Osteocyte (in vitro differentiated cells): Measurements from ENCODE around the gene EXOC3L2. TPM values are rescaled to one million over a fixed set of nuclear protein-coding genes. Genes with fewer than 3 reads are reported as not detected.
A peak's percentile ranks its signal among the peaks of the same experiment; 100 is the strongest.

Experiments
- DNase-seq: peaks from one replicate; pipeline ENCODE4 v3.0.0; 2021; ENCODE audit warnings: mixed read lengths; ENCODE audit not compliant: unreplicated experiment; ENCODE audit errors: extremely low spot score
- H3K27ac Mint-ChIP-seq: one replicate; pipeline ENCODE4 v1.8.0; 2021; ENCODE audit warnings: mild to moderate bottlenecking, mixed read lengths; ENCODE audit not compliant: unreplicated experiment
- H3K27me3 Mint-ChIP-seq: one replicate; pipeline ENCODE4 v1.8.0; 2021; ENCODE audit warnings: mixed read lengths; ENCODE audit not compliant: unreplicated experiment
- H3K36me3 Mint-ChIP-seq: one replicate; pipeline ENCODE4 v1.8.0; 2021; ENCODE audit warnings: mixed read lengths; ENCODE audit not compliant: unreplicated experiment
- H3K4me1 Mint-ChIP-seq: one replicate; pipeline ENCODE4 v1.8.0; 2021; ENCODE audit warnings: mixed read lengths; ENCODE audit not compliant: unreplicated experiment
- H3K4me3 Mint-ChIP-seq: one replicate; pipeline ENCODE4 v1.8.0; 2021; ENCODE audit warnings: mild to moderate bottlenecking, moderate library complexity, mixed read lengths; ENCODE audit not compliant: unreplicated experiment
- H3K9me3 Mint-ChIP-seq: one replicate; pipeline ENCODE4 v1.8.0; 2021; ENCODE audit warnings: mixed read lengths; ENCODE audit not compliant: unreplicated experiment
- total RNA-seq: library from RNA; stranded (reverse); gene quantifications from 2 replicates; pipeline ENCODE4 v1.2.1, GENCODE V29; 2021
- TF ChIP-seq, protein P1 (sequence below): fragments of 200-600 bp; sonication (generic); IDR thresholded peaks from 2 replicates; pipeline ENCODE4 v1.5.0; 2021; ENCODE audit warnings: antibody characterized with exemption, mild to moderate bottlenecking, moderate library complexity

Gene EXOC3L2
- total RNA-seq, 1 donor from 2014 or later = 11.1 TPM

DNA sequence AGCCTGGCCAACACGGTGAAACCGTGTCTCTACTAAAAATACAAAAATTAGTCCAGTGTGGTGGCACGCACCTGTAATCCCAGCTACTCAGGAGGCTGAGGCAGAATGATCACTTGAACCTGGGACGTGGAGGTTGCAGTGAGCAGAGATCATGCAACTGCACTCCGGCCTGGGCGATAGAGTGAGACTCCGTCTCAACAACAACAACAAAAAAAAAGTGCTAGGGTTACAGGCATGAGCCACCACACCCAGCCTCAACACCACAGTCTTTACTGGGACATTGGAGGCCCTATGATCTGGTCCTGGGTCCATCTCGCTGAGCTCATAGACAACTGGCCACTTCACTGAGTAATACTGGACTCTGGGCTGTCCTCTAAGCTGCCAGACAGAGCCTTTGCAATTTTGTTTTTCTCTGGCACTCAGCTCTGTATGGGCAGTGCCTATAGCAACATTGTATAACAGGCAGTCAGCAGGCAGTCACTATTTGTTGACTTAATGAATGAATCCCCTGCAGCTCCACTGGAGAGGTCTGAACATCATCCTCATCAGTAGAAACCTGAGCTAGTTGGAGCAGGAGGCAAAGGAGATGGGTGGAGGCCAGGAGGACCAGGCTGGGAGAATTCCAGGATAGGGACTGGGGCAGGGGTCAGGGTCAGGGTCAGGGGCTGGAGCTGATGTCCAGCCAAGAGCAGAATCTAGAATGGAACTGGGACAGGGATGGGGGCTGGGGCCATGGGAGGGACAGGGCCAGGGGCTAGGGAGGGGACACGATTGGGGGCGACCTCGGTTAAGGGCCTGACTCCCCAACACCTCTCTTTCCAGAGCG is 58.5 kb downstream of the EXOC3L2 start:
- TF ChIP-seq, protein P1, sequence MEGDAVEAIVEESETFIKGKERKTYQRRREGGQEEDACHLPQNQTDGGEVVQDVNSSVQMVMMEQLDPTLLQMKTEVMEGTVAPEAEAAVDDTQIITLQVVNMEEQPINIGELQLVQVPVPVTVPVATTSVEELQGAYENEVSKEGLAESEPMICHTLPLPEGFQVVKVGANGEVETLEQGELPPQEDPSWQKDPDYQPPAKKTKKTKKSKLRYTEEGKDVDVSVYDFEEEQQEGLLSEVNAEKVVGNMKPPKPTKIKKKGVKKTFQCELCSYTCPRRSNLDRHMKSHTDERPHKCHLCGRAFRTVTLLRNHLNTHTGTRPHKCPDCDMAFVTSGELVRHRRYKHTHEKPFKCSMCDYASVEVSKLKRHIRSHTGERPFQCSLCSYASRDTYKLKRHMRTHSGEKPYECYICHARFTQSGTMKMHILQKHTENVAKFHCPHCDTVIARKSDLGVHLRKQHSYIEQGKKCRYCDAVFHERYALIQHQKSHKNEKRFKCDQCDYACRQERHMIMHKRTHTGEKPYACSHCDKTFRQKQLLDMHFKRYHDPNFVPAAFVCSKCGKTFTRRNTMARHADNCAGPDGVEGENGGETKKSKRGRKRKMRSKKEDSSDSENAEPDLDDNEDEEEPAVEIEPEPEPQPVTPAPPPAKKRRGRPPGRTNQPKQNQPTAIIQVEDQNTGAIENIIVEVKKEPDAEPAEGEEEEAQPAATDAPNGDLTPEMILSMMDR = no peak
- Mint-ChIP-seq H3K36me3 (peaks cover 14% of the 10 kb centered on the region), H3K27ac (peak overlapping the region; percentile 74), H3K27me3 (no peaks in the 10 kb centered on the region), H3K4me1 (peaks cover 13% of the 10 kb centered on the region), H3K9me3 (peaks cover 5% of the 10 kb centered on the region), H3K4me3 (no peak overlapping the region)
- DNase-seq = no peak

DNA sequence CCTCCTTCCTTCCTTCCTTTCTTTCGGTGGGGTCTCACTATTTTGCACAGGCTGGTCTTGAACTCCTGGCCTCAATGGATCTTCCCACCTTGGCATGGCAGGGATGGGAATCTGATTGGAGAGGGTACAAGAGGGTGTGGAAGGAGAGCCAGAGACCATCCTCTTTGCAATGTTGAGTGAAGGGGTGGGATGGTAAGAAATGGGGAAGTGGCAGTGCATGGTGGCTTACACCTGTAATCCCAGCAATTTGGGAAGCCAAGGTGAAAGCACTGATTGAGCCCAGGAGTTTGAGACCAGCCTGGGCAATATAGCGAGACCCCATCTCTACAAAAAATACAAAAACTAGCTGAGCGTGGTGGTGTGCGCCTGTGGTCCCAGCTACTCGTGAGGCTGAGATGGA is 61.1 kb downstream of the EXOC3L2 start:
- Mint-ChIP-seq H3K9me3 (no peaks in the 10 kb centered on the region), H3K4me3 (no peak overlapping the region), H3K27ac (no peak overlapping the region), H3K27me3 (no peaks in the 10 kb centered on the region), H3K36me3 (peaks cover 4% of the 10 kb centered on the region), H3K4me1 (peaks cover 32% of the 10 kb centered on the region)
- TF ChIP-seq, protein P1 = no peak
- DNase-seq = no peak

DNA sequence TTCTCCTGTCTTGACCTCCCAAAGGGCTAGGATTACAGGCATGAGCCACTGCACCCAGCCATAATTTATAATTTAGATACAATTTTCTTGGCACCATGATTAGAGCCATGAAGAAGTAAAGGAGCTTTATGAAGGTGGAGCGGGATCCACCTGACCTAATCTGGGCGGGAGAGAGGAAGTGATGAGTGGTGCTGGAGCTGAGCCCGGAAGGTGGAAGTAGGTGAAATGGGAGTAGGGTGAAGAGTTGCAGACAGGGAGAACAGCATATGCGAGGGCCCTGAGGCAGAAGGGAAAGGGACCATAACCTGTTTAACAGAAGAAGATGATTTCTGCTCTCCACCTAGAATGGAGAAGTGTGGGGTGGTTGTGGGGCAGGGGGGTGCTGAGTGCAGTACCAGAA is 62.4 kb downstream of the EXOC3L2 start:
- no peaks in the 10 kb centered on the region for H3K9me3 Mint-ChIP-seq
- no peaks in the 10 kb centered on the region for H3K27me3 Mint-ChIP-seq
- TF ChIP-seq, protein P1 = no peak
- peaks cover 35% of the 10 kb centered on the region for H3K4me1 Mint-ChIP-seq
- DNase-seq = no peak
- no peak overlapping the region for H3K4me3 Mint-ChIP-seq
- H3K27ac Mint-ChIP-seq = peak overlapping the region; percentile 40
- peaks cover 4% of the 10 kb centered on the region for H3K36me3 Mint-ChIP-seq

DNA sequence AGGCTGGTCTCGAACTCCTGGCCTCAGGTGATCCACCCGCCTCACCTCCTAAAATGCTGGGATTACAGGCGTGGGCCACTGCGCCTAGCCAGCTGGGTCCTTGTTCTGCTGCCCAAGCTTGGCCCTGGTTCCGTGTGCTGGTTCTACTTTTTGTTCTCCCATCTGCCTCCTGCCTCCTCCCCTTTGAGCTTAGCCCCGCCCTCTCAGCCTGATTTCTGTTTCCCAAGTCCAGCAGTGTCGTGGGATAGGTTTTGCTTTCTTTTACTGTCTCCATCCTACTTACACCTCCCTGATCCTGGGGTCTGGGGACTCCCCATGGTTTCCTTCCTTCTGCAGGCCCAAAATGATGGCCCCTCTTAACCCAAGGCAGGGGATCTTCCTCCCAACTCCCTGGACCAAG is 64.3 kb downstream of the EXOC3L2 start:
- Mint-ChIP-seq H3K36me3 (peaks cover 4% of the 10 kb centered on the region), H3K4me3 (peak overlapping the region; percentile 73), H3K4me1 (peaks cover 30% of the 10 kb centered on the region), H3K27me3 (no peaks in the 10 kb centered on the region), H3K9me3 (no peaks in the 10 kb centered on the region), H3K27ac (no peak overlapping the region)
- TF ChIP-seq, protein P1 = no peak
- no peak for DNase-seq

DNA sequence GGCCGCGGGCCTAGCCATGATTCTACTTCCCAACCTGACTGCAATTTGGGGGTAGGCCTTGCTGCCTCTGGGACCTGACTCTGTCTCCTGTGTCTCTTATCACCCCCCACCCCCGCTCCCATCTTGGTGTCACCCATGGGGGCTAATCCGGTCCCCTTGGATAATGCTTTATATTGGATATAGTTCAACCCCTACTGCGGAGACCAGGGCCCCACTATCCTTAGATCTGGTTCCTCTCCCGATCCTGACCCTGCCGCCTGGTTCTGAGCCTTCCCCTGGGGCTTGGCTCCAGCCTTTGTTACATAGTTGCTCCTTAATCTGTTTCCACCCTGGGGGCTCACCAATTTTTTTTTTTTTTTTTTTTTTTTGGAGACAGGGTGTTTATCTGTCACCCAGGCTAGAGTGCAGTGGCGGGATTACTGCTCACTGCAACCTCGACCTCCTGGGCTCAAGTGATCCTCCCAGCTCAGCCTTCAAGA is 65.3 kb downstream of the EXOC3L2 start:
- TF ChIP-seq, protein P1 = no peak
- H3K4me1 Mint-ChIP-seq = peaks cover 29% of the 10 kb centered on the region
- H3K27ac Mint-ChIP-seq = peak overlapping the region; percentile 66

More for the DNA sequence above, 65.3 kb downstream of the EXOC3L2 start:
- no peaks in the 10 kb centered on the region for H3K27me3 Mint-ChIP-seq
- DNase-seq = no peak
- peaks cover 4% of the 10 kb centered on the region for H3K36me3 Mint-ChIP-seq
- H3K9me3 Mint-ChIP-seq = no peaks in the 10 kb centered on the region
- peak overlapping the region; percentile 73 for H3K4me3 Mint-ChIP-seq
